ENCODE results near the gene HMGCL. TPM values are rescaled to one million over a fixed set of nuclear protein-coding genes. Genes with fewer than 3 reads are reported as not detected.

The HMGCL gene
- total and polyA plus RNA-seq, 2 of the 13 experiments (the other 11 are each of a cell fraction or from before 2014, with no cell fraction given) = 21.3 to 41.4 TPM

DNA sequence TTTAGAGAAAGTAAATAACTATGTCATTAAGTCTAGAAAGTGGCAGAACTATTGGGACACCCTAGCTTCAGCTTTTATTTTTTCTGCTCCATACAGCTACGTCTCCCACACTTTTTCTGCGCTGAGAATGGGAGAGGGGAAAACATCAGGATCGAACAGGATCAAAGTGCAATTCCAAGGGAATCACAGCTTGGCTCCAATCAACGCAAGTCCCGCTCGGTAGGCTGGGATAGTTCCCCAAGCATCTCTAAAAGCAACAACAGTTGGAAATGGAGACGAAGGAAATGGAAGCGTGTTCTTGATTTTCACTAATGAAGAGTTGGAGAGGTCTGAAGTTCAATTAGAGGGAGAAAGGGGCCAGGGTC, 536 bp downstream of the HMGCL start (continued):
- TF ChIP-seq, protein P1, sequence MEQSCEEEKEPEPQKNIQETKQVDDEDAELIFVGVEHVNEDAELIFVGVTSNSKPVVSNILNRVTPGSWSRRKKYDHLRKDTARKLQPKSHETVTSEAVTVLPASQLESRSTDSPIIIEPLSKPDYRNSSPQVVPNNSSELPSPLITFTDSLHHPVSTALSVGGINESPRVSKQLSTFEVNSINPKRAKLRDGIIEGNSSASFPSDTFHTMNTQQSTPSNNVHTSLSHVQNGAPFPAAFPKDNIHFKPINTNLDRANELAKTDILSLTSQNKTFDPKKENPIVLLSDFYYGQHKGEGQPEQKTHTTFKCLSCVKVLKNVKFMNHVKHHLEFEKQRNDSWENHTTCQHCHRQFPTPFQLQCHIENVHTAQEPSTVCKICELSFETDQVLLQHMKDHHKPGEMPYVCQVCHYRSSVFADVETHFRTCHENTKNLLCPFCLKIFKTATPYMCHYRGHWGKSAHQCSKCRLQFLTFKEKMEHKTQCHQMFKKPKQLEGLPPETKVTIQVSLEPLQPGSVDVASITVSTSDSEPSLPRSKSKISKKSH (CRISPR knock-in tag; IDR thresholded peaks at IDR 0.05; ENCODE audit: borderline replicate concordance) = no peak
- TF ChIP-seq ZC3H13 (CRISPR knock-in tag; IDR thresholded peaks at IDR 0.05) (no peak), ZNF879 (CRISPR knock-in tag; IDR thresholded peaks at IDR 0.05) (0 out of 2 replicates have a peak, but pooled peaks have one; percentile 10), FOXO1 (CRISPR knock-in tag; IDR thresholded peaks at IDR 0.05) (no peak), SIN3A (IDR thresholded peaks at IDR 0.05; ENCODE audit: borderline replicate concordance, low read depth, low read length) (no peak), STAT5B (CRISPR knock-in tag; IDR thresholded peaks at IDR 0.05) (no peak), HHEX (CRISPR knock-in tag; IDR thresholded peaks at IDR 0.05) (no peak), PAX8 (CRISPR knock-in tag; IDR thresholded peaks at IDR 0.05; ENCODE audit: borderline replicate concordance) (no peak), ZSCAN12 (CRISPR knock-in tag; IDR thresholded peaks at IDR 0.05) (no peak), POLR2A (IDR thresholded peaks at IDR 0.05; ENCODE audit: insufficient read depth in 1 of 2, low read depth in 2 of 2, low read length in 2 of 2) (0 out of 4 replicates have a peak, but pooled peaks of 1 of the 2 experiments have one; percentile 52)
- TF ChIP-seq, protein P2, sequence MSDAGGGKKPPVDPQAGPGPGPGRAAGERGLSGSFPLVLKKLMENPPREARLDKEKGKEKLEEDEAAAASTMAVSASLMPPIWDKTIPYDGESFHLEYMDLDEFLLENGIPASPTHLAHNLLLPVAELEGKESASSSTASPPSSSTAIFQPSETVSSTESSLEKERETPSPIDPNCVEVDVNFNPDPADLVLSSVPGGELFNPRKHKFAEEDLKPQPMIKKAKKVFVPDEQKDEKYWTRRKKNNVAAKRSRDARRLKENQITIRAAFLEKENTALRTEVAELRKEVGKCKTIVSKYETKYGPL (CRISPR knock-in tag; IDR thresholded peaks at IDR 0.05) = no peak
- TF ChIP-seq, protein P3, sequence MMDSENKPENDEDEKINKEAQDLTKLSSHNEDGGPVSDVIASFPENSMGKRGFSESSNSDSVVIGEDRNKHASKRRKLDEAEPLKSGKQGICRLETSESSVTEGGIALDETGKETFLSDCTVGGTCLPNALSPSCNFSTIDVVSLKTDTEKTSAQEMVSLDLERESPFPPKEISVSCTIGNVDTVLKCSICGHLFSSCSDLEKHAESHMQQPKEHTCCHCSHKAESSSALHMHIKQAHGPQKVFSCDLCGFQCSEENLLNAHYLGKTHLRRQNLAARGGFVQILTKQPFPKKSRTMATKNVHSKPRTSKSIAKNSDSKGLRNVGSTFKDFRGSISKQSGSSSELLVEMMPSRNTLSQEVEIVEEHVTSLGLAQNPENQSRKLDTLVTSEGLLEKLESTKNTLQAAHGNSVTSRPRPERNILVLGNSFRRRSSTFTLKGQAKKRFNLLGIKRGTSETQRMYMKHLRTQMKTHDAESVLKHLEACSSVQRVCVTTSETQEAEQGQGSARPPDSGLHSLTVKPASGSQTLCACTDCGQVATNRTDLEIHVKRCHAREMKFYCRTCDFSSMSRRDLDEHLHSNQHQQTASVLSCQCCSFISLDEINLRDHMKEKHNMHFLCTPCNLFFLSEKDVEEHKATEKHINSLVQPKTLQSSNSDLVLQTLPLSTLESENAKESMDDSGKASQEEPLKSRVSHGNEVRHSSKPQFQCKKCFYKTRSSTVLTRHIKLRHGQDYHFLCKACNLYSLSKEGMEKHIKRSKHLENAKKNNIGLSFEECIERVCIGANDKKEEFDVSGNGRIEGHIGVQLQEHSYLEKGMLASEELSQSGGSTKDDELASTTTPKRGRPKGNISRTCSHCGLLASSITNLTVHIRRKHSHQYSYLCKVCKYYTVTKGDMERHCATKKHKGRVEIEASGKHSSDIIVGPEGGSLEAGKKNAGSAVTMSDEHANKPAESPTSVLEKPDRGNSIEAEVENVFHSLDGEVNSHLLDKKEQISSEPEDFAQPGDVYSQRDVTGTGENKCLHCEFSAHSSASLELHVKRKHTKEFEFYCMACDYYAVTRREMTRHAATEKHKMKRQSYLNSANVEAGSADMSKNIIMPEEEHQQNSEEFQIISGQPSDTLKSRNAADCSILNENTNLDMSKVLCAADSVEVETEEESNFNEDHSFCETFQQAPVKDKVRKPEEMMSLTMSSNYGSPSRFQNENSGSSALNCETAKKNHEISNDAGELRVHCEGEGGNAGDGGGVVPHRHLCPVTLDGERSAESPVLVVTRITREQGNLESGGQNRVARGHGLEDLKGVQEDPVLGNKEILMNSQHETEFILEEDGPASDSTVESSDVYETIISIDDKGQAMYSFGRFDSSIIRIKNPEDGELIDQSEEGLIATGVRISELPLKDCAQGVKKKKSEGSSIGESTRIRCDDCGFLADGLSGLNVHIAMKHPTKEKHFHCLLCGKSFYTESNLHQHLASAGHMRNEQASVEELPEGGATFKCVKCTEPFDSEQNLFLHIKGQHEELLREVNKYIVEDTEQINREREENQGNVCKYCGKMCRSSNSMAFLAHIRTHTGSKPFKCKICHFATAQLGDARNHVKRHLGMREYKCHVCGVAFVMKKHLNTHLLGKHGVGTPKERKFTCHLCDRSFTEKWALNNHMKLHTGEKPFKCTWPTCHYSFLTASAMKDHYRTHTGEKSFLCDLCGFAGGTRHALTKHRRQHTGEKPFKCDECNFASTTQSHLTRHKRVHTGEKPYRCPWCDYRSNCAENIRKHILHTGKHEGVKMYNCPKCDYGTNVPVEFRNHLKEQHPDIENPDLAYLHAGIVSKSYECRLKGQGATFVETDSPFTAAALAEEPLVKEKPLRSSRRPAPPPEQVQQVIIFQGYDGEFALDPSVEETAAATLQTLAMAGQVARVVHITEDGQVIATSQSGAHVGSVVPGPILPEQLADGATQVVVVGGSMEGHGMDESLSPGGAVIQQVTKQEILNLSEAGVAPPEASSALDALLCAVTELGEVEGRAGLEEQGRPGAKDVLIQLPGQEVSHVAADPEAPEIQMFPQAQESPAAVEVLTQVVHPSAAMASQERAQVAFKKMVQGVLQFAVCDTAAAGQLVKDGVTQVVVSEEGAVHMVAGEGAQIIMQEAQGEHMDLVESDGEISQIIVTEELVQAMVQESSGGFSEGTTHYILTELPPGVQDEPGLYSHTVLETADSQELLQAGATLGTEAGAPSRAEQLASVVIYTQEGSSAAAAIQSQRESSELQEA (CRISPR knock-in tag; IDR thresholded peaks at IDR 0.05; ENCODE audit: not compliant biosample characterization) = no peak
- TF ChIP-seq, protein P4, sequence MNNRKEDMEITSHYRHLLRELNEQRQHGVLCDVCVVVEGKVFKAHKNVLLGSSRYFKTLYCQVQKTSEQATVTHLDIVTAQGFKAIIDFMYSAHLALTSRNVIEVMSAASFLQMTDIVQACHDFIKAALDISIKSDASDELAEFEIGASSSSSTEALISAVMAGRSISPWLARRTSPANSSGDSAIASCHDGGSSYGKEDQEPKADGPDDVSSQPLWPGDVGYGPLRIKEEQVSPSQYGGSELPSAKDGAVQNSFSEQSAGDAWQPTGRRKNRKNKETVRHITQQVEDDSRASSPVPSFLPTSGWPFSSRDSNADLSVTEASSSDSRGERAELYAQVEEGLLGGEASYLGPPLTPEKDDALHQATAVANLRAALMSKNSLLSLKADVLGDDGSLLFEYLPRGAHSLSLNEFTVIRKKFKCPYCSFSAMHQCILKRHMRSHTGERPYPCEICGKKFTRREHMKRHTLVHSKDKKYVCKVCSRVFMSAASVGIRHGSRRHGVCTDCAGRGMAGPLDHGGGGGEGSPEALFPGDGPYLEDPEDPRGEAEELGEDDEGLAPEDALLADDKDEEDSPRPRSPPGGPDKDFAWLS (CRISPR knock-in tag; IDR thresholded peaks at IDR 0.05; ENCODE audit: borderline replicate concordance) = no peak
